OCI-LY3 (cell line): ENCODE data around the gene CHCHD1.
A peak's percentile ranks its signal among the peaks of the same experiment; 100 is the strongest.
"Not testable (repeated sequence)": the region's sequence is repeated elsewhere in the genome, so short reads cannot be mapped to it uniquely, and the experiment has no call there.

ENCODE experiments used
- H2AFZ ChIP-seq: fragments of 200-600, 300-600 bp; shearing (Covaris generic); 2 replicates; pipeline ENCODE4 v1.6.0; 2014; ENCODE audit warnings: antibody characterized with exemption, low read depth, low read length
- H3K27ac ChIP-seq: fragments of 200-600, 300-600 bp; sonication (generic); 2 replicates; pipeline ENCODE4 v1.5.1; 2014; ENCODE audit warnings: mild to moderate bottlenecking, low read length, moderate library complexity, mixed read lengths
- H3K27me3 ChIP-seq: fragments of 200-600, 300-600 bp; sonication (generic); 2 replicates; pipeline ENCODE4 v1.6.1; 2014; ENCODE audit warnings: low read depth, low read length, mixed read lengths
- H3K36me3 ChIP-seq: fragments of 200-600, 300-600 bp; sonication (generic); replicated peaks from 2 replicates; pipeline ENCODE3; 2014; ENCODE audit warnings: low read depth, low read length, mixed read lengths
- H3K4me1 ChIP-seq: fragments of 300-600, 200-600 bp; sonication (generic); 2 replicates; pipeline ENCODE4 v1.6.1; 2014; ENCODE audit warnings: low read length, mixed read lengths
- H3K4me2 ChIP-seq: fragments of 200-600, 300-600 bp; sonication (generic); 2 replicates; pipeline ENCODE4 v1.6.1; 2014; ENCODE audit warnings: low read length, mixed read lengths
- H3K4me3 ChIP-seq: fragments of 300-600, 200-600 bp; sonication (generic); 2 replicates; pipeline ENCODE4 v1.5.1; 2014; ENCODE audit warnings: antibody characterized with exemption, mild to moderate bottlenecking, low read length, moderate library complexity
- H3K79me2 ChIP-seq: fragments of 300-600, 200-600 bp; shearing (Covaris generic); 2 replicates; pipeline ENCODE4 v1.6.1; 2014; ENCODE audit warnings: mild to moderate bottlenecking, low read length, mixed read lengths
- H3K9ac ChIP-seq: fragments of 300-600, 200-600 bp; shearing (Covaris generic); 2 replicates; pipeline ENCODE4 v1.6.0; 2014; ENCODE audit warnings: mild to moderate bottlenecking, low read length, moderate library complexity
- H3K9me3 ChIP-seq: fragments of 200-600, 300-600 bp; shearing (Covaris generic); 2 replicates; pipeline ENCODE4 v1.6.1; 2014; ENCODE audit warnings: low read length, mixed read lengths; ENCODE audit not compliant: insufficient read depth
- H4K20me1 ChIP-seq: fragments of 200-600, 300-600 bp; sonication (generic); 2 replicates; pipeline ENCODE4 v1.6.1; 2016; ENCODE audit warnings: low read length, mixed read lengths; ENCODE audit not compliant: insufficient read depth
- CTCF ChIP-seq: fragments of 200-600, 300-600 bp; sonication (generic); IDR thresholded peaks from 2 replicates; pipeline ENCODE4 v1.5.1; 2014; ENCODE audit warnings: antibody characterized with exemption, low read length, low read depth
- EZH2phosphoT487 ChIP-seq: fragments of 200-600 bp; shearing (Covaris generic); IDR thresholded peaks from 2 replicates; pipeline ENCODE4 v1.6.1; 2018; ENCODE audit warnings: antibody characterized with exemption, mixed run types, low read depth

CHCHD1 gene

GRCh38 chr10:73785211-73785720 lies 3.4 kb downstream of the CHCHD1 start, which contains the start of gene ZSWIM8:
Gene ZSWIM8 (plus strand): TSS chr10:73785606. CDS start chr10:73785879, 273 bp downstream.
- H3K9ac ChIP-seq: peak within 1 kb of the TSS; percentile 76
- H3K27me3 ChIP-seq: no peaks in the 10 kb centered on the region
- peaks cover 3% of the 10 kb centered on the region for H3K36me3 ChIP-seq
- no peaks in the 10 kb centered on the region for H3K9me3 ChIP-seq
- H3K27ac ChIP-seq: peak within 1 kb of the TSS; percentile 68
- TF ChIP-seq CTCF (no peak), EZH2phosphoT487 (no peak)
- H4K20me1 ChIP-seq: no peaks in the 10 kb centered on the region
- peaks cover 60% of the 10 kb centered on the region for H3K79me2 ChIP-seq
- peak within 1 kb of the TSS; percentile 69; the same call in 1 of the 2 replicates for H2AFZ ChIP-seq
- peak within 1 kb of the TSS; percentile 93 for H3K4me3 ChIP-seq
- H3K4me2 ChIP-seq: peak within 1 kb of the TSS; percentile 92
- H3K4me1 ChIP-seq: peaks cover 24% of the 10 kb centered on the region

- peaks cover 19% of the 10 kb centered on the region for H3K4me1 ChIP-seq
- no peaks in the 10 kb centered on the region for H3K27me3 ChIP-seq
- peak overlapping the region; percentile 91 for H3K4me2 ChIP-seq
- peak overlapping the region; percentile 68 for H3K27ac ChIP-seq
- peak overlapping the region; percentile 76 for H3K9ac ChIP-seq
- H3K9me3 ChIP-seq: no peaks in the 10 kb centered on the region
- H2AFZ ChIP-seq: no peak overlapping the region
- TF ChIP-seq CTCF (no peak), EZH2phosphoT487 (no peak)
- no peaks in the 10 kb centered on the region for H4K20me1 ChIP-seq
- peaks cover 3% of the 10 kb centered on the region for H3K36me3 ChIP-seq
- peak overlapping the region; percentile 93 for H3K4me3 ChIP-seq
- peaks cover 54% of the 10 kb centered on the region for H3K79me2 ChIP-seq
Measured at GRCh38 chr10:73785721-73786511, 4.1 kb downstream of the CHCHD1 start.

- H3K4me1 ChIP-seq: peaks cover 18% of the 10 kb centered on the region
- no peak for TF ChIP-seq EZH2phosphoT487
- TF ChIP-seq CTCF: no peak
- H3K27ac ChIP-seq: no peak overlapping the region
- H3K4me3 ChIP-seq: peak overlapping the region; percentile 93
- peak overlapping the region; percentile 91 for H3K4me2 ChIP-seq
- peaks cover 48% of the 10 kb centered on the region for H3K79me2 ChIP-seq
- H3K9me3 ChIP-seq: no peaks in the 10 kb centered on the region
- peaks cover 3% of the 10 kb centered on the region for H3K36me3 ChIP-seq
- peak overlapping the region; percentile 76 for H3K9ac ChIP-seq
- H4K20me1 ChIP-seq: no peaks in the 10 kb centered on the region
- no peaks in the 10 kb centered on the region for H3K27me3 ChIP-seq
- H2AFZ ChIP-seq: no peak overlapping the region
Measured at GRCh38 chr10:73786512-73786885, 4.7 kb downstream of the CHCHD1 start.

- H3K79me2 ChIP-seq: peaks cover 41% of the 10 kb centered on the region
- not testable (repeated sequence) for H4K20me1 ChIP-seq, H3K4me3 ChIP-seq, H3K36me3 ChIP-seq, H2AFZ ChIP-seq, H3K9ac ChIP-seq, H3K27ac ChIP-seq, H3K9me3 ChIP-seq, H3K27me3 ChIP-seq, H3K4me2 ChIP-seq
- peaks cover 18% of the 10 kb centered on the region for H3K4me1 ChIP-seq
Measured at GRCh38 chr10:73787031-73787800, 5.4 kb downstream of the CHCHD1 start.
